Large intestine (tissue), 1 donor: ENCODE data around the gene TOP2A. TPM values are rescaled to one million over a fixed set of nuclear protein-coding genes. Genes with fewer than 3 reads are reported as not detected.

Source experiments
- polyA plus RNA-seq: library from polyadenylated mRNA; unstranded; fragments of 120-200 nt; gene quantifications from one replicate; pipeline ENCODE4 v1.2.1, GENCODE V29; 2013

Gene TOP2A
- polyA plus RNA-seq, 1 donor: 68.4 TPM

Other genes starting within 250 kb of the TOP2A start
- 15.0 TPM for gene RAPGEFL1, start 240.4 kb downstream of the TOP2A start, polyA plus RNA-seq
- gene WIPF2, start 198.6 kb downstream of the TOP2A start, polyA plus RNA-seq: 24.5 TPM
- 11.8 TPM for gene CDC6, start 130.0 kb downstream of the TOP2A start, polyA plus RNA-seq
- gene RARA, start 108.7 kb downstream of the TOP2A start, polyA plus RNA-seq: 47.0 TPM
- gene GJD3, start 53.2 kb downstream of the TOP2A start, polyA plus RNA-seq: 0.36 TPM
- 111 TPM for gene IGFBP4, start 25.6 kb upstream of the TOP2A start, polyA plus RNA-seq
- gene TNS4, start 83.7 kb upstream of the TOP2A start, polyA plus RNA-seq: 0.06 TPM
- gene CCR7, start 147.6 kb upstream of the TOP2A start, polyA plus RNA-seq: 0.64 TPM
- 127 TPM for gene SMARCE1, start 229.9 kb upstream of the TOP2A start, polyA plus RNA-seq
- gene KRT222, start 247.3 kb upstream of the TOP2A start, polyA plus RNA-seq: 2.0 TPM